SK-N-SH (cell line): Measurements from ENCODE around the gene FFAR2. TPM values are rescaled to one million over a fixed set of nuclear protein-coding genes. Genes with fewer than 3 reads are reported as not detected.

Experiments
- CTCF ChIA-PET: fragments of 300-600, 350-600 bp; formaldehyde crosslinking; extraction: SDS; loops from one replicate; lab custom pipeline; 2021; lab: Yijun Ruan, JAX
- POLR2A ChIA-PET: fragments of 350-600 bp; sonication (Branson Sonifier 250); formaldehyde crosslinking; extraction: SDS; loops from one replicate; lab custom pipeline; 2020; ENCODE audit warnings: antibody characterized with exemption, inconsistent platforms; lab: Yijun Ruan, JAX
- DNase-seq: peaks from one replicate; pipeline ENCODE4 v3.0.0; 2012
- H2AFZ ChIP-seq: fragments of 200-600 bp; sonication (generic); 2 replicates; pipeline ENCODE4 v1.8.1; 2016; ENCODE audit warnings: antibody characterized with exemption, mild to moderate bottlenecking, low read depth
- H3F3A ChIP-seq: fragments of 200-600 bp; sonication (generic); replicated peaks from 2 replicates; pipeline ENCODE3; 2016; ENCODE audit warnings: antibody characterized with exemption, mild to moderate bottlenecking; ENCODE audit not compliant: insufficient read depth
- H3K27ac ChIP-seq, 2 experiments: fragments of 200-500 bp in 1 of 2; fragments of 200-600 bp in 1 of 2; sonication (Bioruptor generic) in 1 of 2; sonication (generic), shearing (Covaris generic) in 1 of 2; 2 replicates each; pipeline versions ENCODE4 v1.5.1 to v1.6.1; 2014 to 2016; ENCODE audit warnings: low read depth in 2 of 2, inconsistent platforms in 1 of 2, low read length in 1 of 2, mild to moderate bottlenecking in 1 of 2, mixed read lengths in 1 of 2
- H3K27me3 ChIP-seq: fragments of 200-600 bp; sonication (generic), shearing (Covaris generic); 2 replicates; pipeline ENCODE4 v1.6.1; 2016; ENCODE audit warnings: mixed run types; ENCODE audit not compliant: insufficient read depth
- H3K36me3 ChIP-seq, 2 experiments: fragments of 200-500 bp in 1 of 2; fragments of 200-600 bp in 1 of 2; sonication (Bioruptor generic) in 1 of 2; sonication (generic) in 1 of 2; replicated peaks in 1 of 2; 2 replicates each; pipeline versions ENCODE3 to v1.5.1; 2014 to 2016; ENCODE audit warnings: low read length in 1 of 2, mild to moderate bottlenecking in 1 of 2; ENCODE audit not compliant: insufficient read depth in 2 of 2, control insufficient read depth in 1 of 2
- H3K4me1 ChIP-seq, 2 experiments: fragments of 200-500 bp in 1 of 2; fragments of 200-600 bp in 1 of 2; sonication (Bioruptor generic) in 1 of 2; sonication (generic), shearing (Covaris generic) in 1 of 2; 2 replicates each; pipeline versions ENCODE4 v1.5.1 to v1.6.1; 2014 to 2016; ENCODE audit warnings: low read depth in 1 of 2, low read length in 1 of 2, mixed run types in 1 of 2; ENCODE audit not compliant: insufficient read depth in 2 of 2, control insufficient read depth in 1 of 2
- H3K4me2 ChIP-seq: fragments of 200-600 bp; sonication (generic), shearing (Covaris generic); 2 replicates; pipeline ENCODE4 v1.6.1; 2017; ENCODE audit warnings: mixed run types
- H3K4me3 ChIP-seq, 2 experiments: fragments of 200-500 bp in 1 of 2; fragments of 200-600 bp in 1 of 2; sonication (Bioruptor generic) in 1 of 2; sonication (generic), shearing (Covaris generic) in 1 of 2; 2 replicates each; pipeline versions ENCODE4 v1.5.1 to v1.8.1; 2014 to 2016; ENCODE audit warnings: low read depth in 2 of 2, inconsistent platforms in 1 of 2, low read length in 1 of 2, mild to moderate bottlenecking in 1 of 2, mixed read lengths in 1 of 2, moderate library complexity in 1 of 2
- H3K79me2 ChIP-seq: fragments of 200-600 bp; sonication (generic); 2 replicates; pipeline ENCODE4 v1.8.1; 2017; ENCODE audit warnings: mild to moderate bottlenecking; ENCODE audit not compliant: insufficient read depth
- H3K9ac ChIP-seq: fragments of 200-600 bp; sonication (generic); 2 replicates; pipeline ENCODE4 v1.6.1; 2017; ENCODE audit warnings: mixed run types
- H3K9me2 ChIP-seq: fragments of 200-600 bp; sonication (generic); 2 replicates; pipeline ENCODE4 v1.6.1; 2017; ENCODE audit warnings: mixed run types
- H3K9me3 ChIP-seq: fragments of 200-600 bp; sonication (generic); 2 replicates; pipeline ENCODE4 v1.6.1; 2017; ENCODE audit warnings: mixed run types, mild to moderate bottlenecking, moderate library complexity
- H4K20me1 ChIP-seq: fragments of 200-600 bp; sonication (generic); 2 replicates; pipeline ENCODE4 v1.6.1; 2017; ENCODE audit warnings: mild to moderate bottlenecking, mixed run types; ENCODE audit not compliant: insufficient read depth
- CHD2 ChIP-seq: fragments of 150-350 bp; IDR thresholded peaks from 2 replicates; pipeline ENCODE4 v1.6.1; 2018; ENCODE audit warnings: low read length; ENCODE audit not compliant: partially characterized antibody
- CTCF ChIP-seq: fragments of 200-600 bp; sonication (generic); IDR thresholded peaks from 2 replicates; pipeline ENCODE4 v1.6.1; 2017; ENCODE audit warnings: antibody characterized with exemption, mild to moderate bottlenecking, moderate library complexity
- ELF1 ChIP-seq: IDR thresholded peaks from 2 replicates; pipeline ENCODE4 v1.4.0; 2012
- EP300 ChIP-seq, 2 experiments: IDR thresholded peaks; 2 replicates each; pipeline versions ENCODE4 v1.4.0 to v1.6.1; 2012; ENCODE audit warnings: borderline replicate concordance in 1 of 2, low read depth in 1 of 2, low read length in 1 of 2
- FOXM1 ChIP-seq: IDR thresholded peaks from 2 replicates; pipeline ENCODE4 v1.4.0; 2012; ENCODE audit warnings: low read depth, mild to moderate bottlenecking
- IRF3 ChIP-seq: fragments of 150-350 bp; IDR thresholded peaks from 2 replicates; pipeline ENCODE4 v1.6.1; 2016; ENCODE audit warnings: mild to moderate bottlenecking, low read depth, low read length
- JUND ChIP-seq: IDR thresholded peaks from 2 replicates; pipeline ENCODE4 v1.4.0; 2012
- MAX ChIP-seq: IDR thresholded peaks from 2 replicates; pipeline ENCODE4 v1.4.0; 2012; ENCODE audit warnings: low read depth
- NRF1 ChIP-seq: IDR thresholded peaks from 2 replicates; pipeline ENCODE4 v1.6.1; 2012; ENCODE audit warnings: low read depth, mild to moderate bottlenecking, low read length
- PBX3 ChIP-seq: IDR thresholded peaks from 2 replicates; pipeline ENCODE4; 2012
- POLR2AphosphoS5 ChIP-seq: IDR thresholded peaks from 2 replicates; pipeline ENCODE4 v1.6.1; 2012; ENCODE audit warnings: low read depth, low read length
- REST ChIP-seq: IDR thresholded peaks from 2 replicates; pipeline ENCODE4 v1.6.1; 2012; ENCODE audit warnings: mild to moderate bottlenecking, low read depth, low read length, moderate library complexity
- RFX5 ChIP-seq: IDR thresholded peaks from 2 replicates; pipeline ENCODE4 v1.6.1; 2012; ENCODE audit warnings: mild to moderate bottlenecking, improper control_type of control experiment, low read length
- TAF1 ChIP-seq: IDR thresholded peaks from 2 replicates; pipeline ENCODE4 v1.6.1; 2012; ENCODE audit warnings: low read depth, mild to moderate bottlenecking, low read length, moderate library complexity, borderline replicate concordance
- TEAD4 ChIP-seq: IDR thresholded peaks from 2 replicates; pipeline ENCODE4 v1.4.0; 2012; ENCODE audit warnings: mild to moderate bottlenecking, borderline replicate concordance; ENCODE audit not compliant: insufficient read depth
- USF1 ChIP-seq: IDR thresholded peaks from 2 replicates; pipeline ENCODE4 v1.4.0; 2012; ENCODE audit warnings: low read depth, borderline replicate concordance
- USF2 ChIP-seq: fragments of 150-350 bp; IDR thresholded peaks from 2 replicates; pipeline ENCODE4 v1.6.1; 2017; ENCODE audit warnings: antibody characterized with exemption, low read length, low read depth, borderline replicate concordance
- ZBTB33 ChIP-seq: IDR thresholded peaks from 2 replicates; pipeline ENCODE4 v1.4.0; 2012; ENCODE audit warnings: low read depth, borderline replicate concordance
- WGBS: methylation state at CpG from one replicate; pipeline ENCODE4 v1.1.6; 2017; ENCODE audit warnings: low lambda C conversion rate; 5-methylcytosine and 5-hydroxymethylcytosine counted together
- polyA plus RNA-seq, 3 experiments: library from polyadenylated mRNA; depleted of rRNA; stranded (reverse); fragments of >200 nt; gene quantifications; 2 replicates each; pipeline ENCODE4 v1.2.3, GENCODE V29; 2012

FFAR2 gene
- polyA plus RNA-seq, 1 of the 3 experiments (the other 2 are of a cell fraction), result not detected

- H3K4me1 ChIP-seq, result peaks cover 0 to 2% of the 10 kb centered on the region in 2 experiments; a peak in 1 of 4 replicates
- DNase-seq, result no peak
- H3F3A ChIP-seq, result no peaks in the 10 kb centered on the region
- 29% methylated on average over 3 of the region's 3 CpGs for WGBS
- no peak overlapping the region for H3K4me2 ChIP-seq
- H3K9me3 ChIP-seq, result no peaks in the 10 kb centered on the region
- POLR2A ChIA-PET, result interaction anchor here (0.5 kb wide), 1 partner anchor 275 kb away, joined by 3 read pairs; no protein-coding TSS in a partner anchor
- H3K27ac ChIP-seq, result no peak overlapping the region
- no peaks in the 10 kb centered on the region for H4K20me1 ChIP-seq
- peaks cover 88% of the 10 kb centered on the region for H3K27me3 ChIP-seq
- no peak for TF ChIP-seq TAF1
- no peak for TF ChIP-seq MAX
- TF ChIP-seq JUND, result no peak
- TF ChIP-seq ZBTB33, result no peak
- TF ChIP-seq IRF3, result no peak
- no peak for TF ChIP-seq USF2
- TF ChIP-seq PBX3, result no peak
- TF ChIP-seq NRF1, result no peak
- no peak for TF ChIP-seq TEAD4
- no peak for TF ChIP-seq CTCF
- TF ChIP-seq EP300 (IDR thresholded peaks at IDR 0.05; ENCODE audit: borderline replicate concordance in 1 of 2, low read depth in 1 of 2, low read length in 1 of 2), result no peak
- no peak for TF ChIP-seq ELF1
- TF ChIP-seq CHD2, result no peak
- TF ChIP-seq POLR2AphosphoS5, result no peak
- TF ChIP-seq REST, result no peak
- no peak for TF ChIP-seq FOXM1
- no peak for TF ChIP-seq USF1
- TF ChIP-seq RFX5, result no peak
- TF ChIP-seq, all 33 proteins: peak for 0
- CTCF ChIA-PET, result interaction anchor here (0.7 to 8.1 kb wide), 4 partner anchors 9 to 148 kb away, joined by 3 to 127 read pairs (median 57); partner anchors contain the start of gene FFAR3
- H3K4me3 ChIP-seq, result no peak overlapping the region
- H3K9me2 ChIP-seq, result no peaks in the 10 kb centered on the region
- H3K36me3 ChIP-seq, result no peaks in the 10 kb centered on the region
- no peak overlapping the region for H3K9ac ChIP-seq
- H3K79me2 ChIP-seq, result no peaks in the 10 kb centered on the region
- H2AFZ ChIP-seq, result no peak overlapping the region
These were observed 50.2 kb downstream of the FFAR2 start for GRCh38 chr19:35498220-35498619.
